Neural progenitor cell (in vitro differentiated cells): ENCODE data around the gene SMYD3. TPM values are rescaled to one million over a fixed set of nuclear protein-coding genes. Genes with fewer than 3 reads are reported as not detected.

Experiments
- DNase-seq: peaks from one replicate; pipeline ENCODE4 v3.0.0-alpha.2; 2016; ENCODE audit warnings: low spot score
- H2AFZ ChIP-seq: fragments of 200-600 bp; sonication (generic); replicated peaks from 2 replicates; pipeline ENCODE4 v1.6.1; 2016; ENCODE audit warnings: antibody characterized with exemption
- H3F3A ChIP-seq: fragments of 200-600 bp; sonication (generic); 2 replicates; pipeline ENCODE4 v1.6.1; 2016; ENCODE audit warnings: antibody characterized with exemption, low read depth
- H3K27ac ChIP-seq: fragments of 200-600 bp; sonication (generic); 2 replicates; pipeline ENCODE4 v1.5.1; 2016; ENCODE audit warnings: mild to moderate bottlenecking
- H3K27me3 ChIP-seq: fragments of 200-600 bp; sonication (generic); 2 replicates; pipeline ENCODE4 v1.6.1; 2016; ENCODE audit warnings: mild to moderate bottlenecking, moderate library complexity
- H3K36me3 ChIP-seq: fragments of 200-600 bp; sonication (generic); 2 replicates; pipeline ENCODE4 v1.5.1; 2016
- H3K4me1 ChIP-seq: fragments of 200-600 bp; sonication (generic); 2 replicates; pipeline ENCODE4 v1.6.1; 2016; ENCODE audit warnings: mixed run types
- H3K4me2 ChIP-seq: fragments of 200-600 bp; sonication (generic); 2 replicates; pipeline ENCODE4 v1.6.1; 2016
- H3K4me3 ChIP-seq: fragments of 200-600 bp; sonication (generic); 2 replicates; pipeline ENCODE4 v1.5.1; 2016
- H3K79me2 ChIP-seq: fragments of 200-600 bp; sonication (generic); 2 replicates; pipeline ENCODE4 v1.6.1; 2016; ENCODE audit warnings: low read depth
- H3K9ac ChIP-seq: fragments of 200-600 bp; sonication (generic); 2 replicates; pipeline ENCODE4 v1.6.1; 2016
- H3K9me3 ChIP-seq: fragments of 200-600 bp; sonication (generic); 2 replicates; pipeline ENCODE4 v1.5.1; 2016; ENCODE audit warnings: low read depth
- H4K20me1 ChIP-seq: fragments of 200-600 bp; sonication (generic); 2 replicates; pipeline ENCODE4 v1.6.1; 2016; ENCODE audit warnings: low read depth
- H3K27ac Mint-ChIP-seq: 3 replicates; pipeline ENCODE4 v1.8.0; 2021; ENCODE audit warnings: mixed read lengths
- H3K27me3 Mint-ChIP-seq: 2 replicates; pipeline ENCODE4 v1.8.0; 2022; ENCODE audit warnings: low read depth, mild to moderate bottlenecking, inconsistent platforms, moderate library complexity, mixed read lengths; ENCODE audit not compliant: insufficient read depth
- H3K36me3 Mint-ChIP-seq: 3 replicates; pipeline ENCODE4 v1.8.0; 2021; ENCODE audit warnings: mixed read lengths
- H3K4me1 Mint-ChIP-seq: 3 replicates; pipeline ENCODE4 v1.8.0; 2021; ENCODE audit warnings: mixed read lengths
- H3K4me3 Mint-ChIP-seq: 3 replicates; pipeline ENCODE4 v1.8.0; 2021; ENCODE audit warnings: mild to moderate bottlenecking, moderate library complexity, mixed read lengths
- H3K9me3 Mint-ChIP-seq: 3 replicates; pipeline ENCODE4 v1.8.0; 2020; ENCODE audit warnings: mixed read lengths
- EZH2 ChIP-seq: fragments of 200-600 bp; sonication (generic); IDR thresholded peaks from 2 replicates; pipeline ENCODE4 v1.6.1; 2017; ENCODE audit warnings: antibody characterized with exemption, mild to moderate bottlenecking, moderate library complexity
- EZH2phosphoT487 ChIP-seq: fragments of 200-600 bp; sonication (generic); IDR thresholded peaks from 2 replicates; pipeline ENCODE4 v1.6.1; 2017; ENCODE audit warnings: antibody characterized with exemption
- total RNA-seq: library from RNA; depleted of rRNA; stranded (reverse); fragments of >200 nt; gene quantifications from 2 replicates; pipeline ENCODE4 v1.2.3, GENCODE V29; 2015; ENCODE audit warnings: low replicate concordance
- TF ChIP-seq, protein P1 (sequence below): fragments of 200-600 bp; sonication (generic); IDR thresholded peaks from 2 replicates; pipeline ENCODE4 v1.5.1; 2017; ENCODE audit warnings: antibody characterized with exemption, mild to moderate bottlenecking

Gene SMYD3
- total RNA-seq, 1 donor from 2014 or later: 43.2 TPM

DNA sequence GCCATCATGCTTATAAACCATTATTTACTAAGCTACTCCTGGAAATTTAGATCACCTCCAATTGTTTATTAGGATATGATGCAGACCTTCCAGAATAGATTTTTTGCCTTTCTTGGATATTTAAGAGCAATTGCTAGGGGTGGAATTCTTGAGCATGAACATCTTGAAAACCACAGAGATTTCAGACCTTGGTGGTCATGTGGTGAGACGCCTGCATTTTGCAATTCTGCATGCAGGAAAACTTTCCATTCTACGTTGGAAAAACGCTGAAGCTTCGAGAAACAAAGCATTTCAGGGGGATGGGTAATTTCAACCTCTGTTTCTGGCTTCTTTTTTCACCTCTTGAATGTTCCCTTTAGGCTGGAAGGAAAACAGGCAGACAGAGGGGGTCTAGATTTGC, 756.0 kb downstream of the SMYD3 start:
- Histone ChIP-seq H3K9me3 (no peaks in the 10 kb centered on the region), H2AFZ (peak overlapping the region; percentile 30), H3K4me1 (peaks cover 25% of the 10 kb centered on the region), H3K27me3 (no peaks in the 10 kb centered on the region), H3K27ac (no peak overlapping the region), H3K36me3 (no peaks in the 10 kb centered on the region), H3F3A (peaks cover 19% of the 10 kb centered on the region), H3K4me3 (no peak overlapping the region), H3K4me2 (peak overlapping the region; percentile 23), H3K9ac (no peak overlapping the region), H3K79me2 (no peaks in the 10 kb centered on the region), H4K20me1 (no peaks in the 10 kb centered on the region)
- Mint-ChIP-seq H3K36me3 (peaks cover 4% of the 10 kb centered on the region), H3K27ac (peak overlapping the region; percentile 91), H3K9me3 (peaks cover 12% of the 10 kb centered on the region), H3K4me1 (peaks cover 35% of the 10 kb centered on the region), H3K27me3 (no peaks in the 10 kb centered on the region), H3K4me3 (peak overlapping the region; percentile 10)
- TF ChIP-seq, protein P1, sequence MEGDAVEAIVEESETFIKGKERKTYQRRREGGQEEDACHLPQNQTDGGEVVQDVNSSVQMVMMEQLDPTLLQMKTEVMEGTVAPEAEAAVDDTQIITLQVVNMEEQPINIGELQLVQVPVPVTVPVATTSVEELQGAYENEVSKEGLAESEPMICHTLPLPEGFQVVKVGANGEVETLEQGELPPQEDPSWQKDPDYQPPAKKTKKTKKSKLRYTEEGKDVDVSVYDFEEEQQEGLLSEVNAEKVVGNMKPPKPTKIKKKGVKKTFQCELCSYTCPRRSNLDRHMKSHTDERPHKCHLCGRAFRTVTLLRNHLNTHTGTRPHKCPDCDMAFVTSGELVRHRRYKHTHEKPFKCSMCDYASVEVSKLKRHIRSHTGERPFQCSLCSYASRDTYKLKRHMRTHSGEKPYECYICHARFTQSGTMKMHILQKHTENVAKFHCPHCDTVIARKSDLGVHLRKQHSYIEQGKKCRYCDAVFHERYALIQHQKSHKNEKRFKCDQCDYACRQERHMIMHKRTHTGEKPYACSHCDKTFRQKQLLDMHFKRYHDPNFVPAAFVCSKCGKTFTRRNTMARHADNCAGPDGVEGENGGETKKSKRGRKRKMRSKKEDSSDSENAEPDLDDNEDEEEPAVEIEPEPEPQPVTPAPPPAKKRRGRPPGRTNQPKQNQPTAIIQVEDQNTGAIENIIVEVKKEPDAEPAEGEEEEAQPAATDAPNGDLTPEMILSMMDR: no peak
- no peak for TF ChIP-seq EZH2
- no peak for TF ChIP-seq EZH2phosphoT487
- no peak for DNase-seq

DNA sequence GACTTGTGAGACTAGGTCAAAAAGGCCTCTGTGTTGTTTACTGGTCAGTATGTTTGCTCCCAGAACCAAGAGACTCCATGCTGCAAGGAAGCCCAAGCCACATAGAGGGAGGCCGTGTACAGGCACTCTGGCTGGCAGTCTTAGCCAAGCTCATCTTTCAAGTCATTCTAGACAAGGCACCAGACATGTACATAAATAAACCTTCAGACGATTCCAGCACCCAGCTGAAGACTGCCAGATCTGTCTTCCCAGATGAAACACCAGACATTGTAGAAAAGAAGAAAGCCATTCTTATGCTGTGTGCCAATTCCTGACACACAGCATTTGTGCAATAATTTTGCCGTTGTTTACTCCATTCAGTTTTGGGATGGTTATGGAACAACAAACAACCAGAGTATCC, 756.8 kb downstream of the SMYD3 start:
- no peak overlapping the region for H3K4me3 ChIP-seq
- H3K4me2 ChIP-seq: no peak overlapping the region
- H3K36me3 ChIP-seq: no peaks in the 10 kb centered on the region
- no peaks in the 10 kb centered on the region for H3K9me3 ChIP-seq
- Mint-ChIP-seq H3K4me3 (peak overlapping the region; percentile 2), H3K27ac (peak overlapping the region; percentile 15), H3K4me1 (peaks cover 35% of the 10 kb centered on the region), H3K36me3 (peaks cover 4% of the 10 kb centered on the region), H3K27me3 (no peaks in the 10 kb centered on the region), H3K9me3 (peaks cover 15% of the 10 kb centered on the region)
- H4K20me1 ChIP-seq: no peaks in the 10 kb centered on the region
- no peak for DNase-seq
- TF ChIP-seq, protein P1: no peak
- TF ChIP-seq EZH2: no peak
- no peak for TF ChIP-seq EZH2phosphoT487
- no peaks in the 10 kb centered on the region for H3K27me3 ChIP-seq
- H2AFZ ChIP-seq: no peak overlapping the region
- peaks cover 19% of the 10 kb centered on the region for H3F3A ChIP-seq
- peaks cover 25% of the 10 kb centered on the region for H3K4me1 ChIP-seq
- H3K79me2 ChIP-seq: no peaks in the 10 kb centered on the region
- no peak overlapping the region for H3K27ac ChIP-seq
- H3K9ac ChIP-seq: no peak overlapping the region

DNA sequence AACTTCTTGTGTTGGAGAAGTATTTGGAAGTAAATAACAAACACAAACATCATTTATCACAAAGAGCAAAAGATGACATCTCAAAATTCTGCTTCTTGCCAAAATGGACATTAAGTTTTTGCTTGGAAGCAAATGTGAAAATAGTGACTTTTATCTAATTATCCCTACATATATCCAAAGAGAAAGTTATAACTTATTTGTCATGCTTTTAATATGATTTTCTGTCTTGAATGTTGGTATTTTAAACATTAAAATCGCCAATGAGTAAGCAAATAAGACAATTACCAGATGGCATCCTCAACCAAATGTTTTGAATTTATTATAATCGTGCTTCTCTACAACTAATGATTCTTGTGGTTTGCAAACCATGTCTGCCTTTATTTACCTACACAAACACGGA, 758.0 kb downstream of the SMYD3 start:
- Histone ChIP-seq H2AFZ (no peak overlapping the region), H3K4me3 (no peak overlapping the region), H3K27ac (peak overlapping the region; percentile 71), H4K20me1 (no peaks in the 10 kb centered on the region), H3K4me2 (peak overlapping the region; percentile 14), H3K79me2 (no peaks in the 10 kb centered on the region), H3K4me1 (peaks cover 25% of the 10 kb centered on the region), H3K36me3 (no peaks in the 10 kb centered on the region), H3K9ac (no peak overlapping the region), H3F3A (peaks cover 19% of the 10 kb centered on the region), H3K27me3 (no peaks in the 10 kb centered on the region), H3K9me3 (no peaks in the 10 kb centered on the region)
- Mint-ChIP-seq H3K36me3 (peaks cover 4% of the 10 kb centered on the region), H3K27ac (no peak overlapping the region), H3K27me3 (no peaks in the 10 kb centered on the region), H3K9me3 (peaks cover 13% of the 10 kb centered on the region), H3K4me1 (peaks cover 35% of the 10 kb centered on the region), H3K4me3 (no peak overlapping the region)
- DNase-seq: no peak
- TF ChIP-seq EZH2phosphoT487: no peak
- TF ChIP-seq, protein P1: no peak
- TF ChIP-seq EZH2: no peak
